Ramos (cell line): ENCODE data around the gene CCNY.
"Not testable (repeated sequence)": the region's sequence is repeated elsewhere in the genome, so short reads cannot be mapped to it uniquely, and the experiment has no call there.

Experiments used
- in situ Hi-C: fragments of 300-500 bp; cut with MboI; formaldehyde crosslinking; loops from one replicate; pipeline ENCODE4 v1.14.3; 2022; ENCODE audit warnings: low sequenced_read_pairs; ENCODE audit not compliant: unreplicated experiment

CCNY gene

GRCh38 chr10:35353805-35354204 lies 17.5 kb downstream of the CCNY start:
- in situ Hi-C loops, result no loop called here

GRCh38 chr10:35354257-35354656 lies 17.9 kb downstream of the CCNY start:
- in situ Hi-C loops, result not testable (repeated sequence)

DNA sequence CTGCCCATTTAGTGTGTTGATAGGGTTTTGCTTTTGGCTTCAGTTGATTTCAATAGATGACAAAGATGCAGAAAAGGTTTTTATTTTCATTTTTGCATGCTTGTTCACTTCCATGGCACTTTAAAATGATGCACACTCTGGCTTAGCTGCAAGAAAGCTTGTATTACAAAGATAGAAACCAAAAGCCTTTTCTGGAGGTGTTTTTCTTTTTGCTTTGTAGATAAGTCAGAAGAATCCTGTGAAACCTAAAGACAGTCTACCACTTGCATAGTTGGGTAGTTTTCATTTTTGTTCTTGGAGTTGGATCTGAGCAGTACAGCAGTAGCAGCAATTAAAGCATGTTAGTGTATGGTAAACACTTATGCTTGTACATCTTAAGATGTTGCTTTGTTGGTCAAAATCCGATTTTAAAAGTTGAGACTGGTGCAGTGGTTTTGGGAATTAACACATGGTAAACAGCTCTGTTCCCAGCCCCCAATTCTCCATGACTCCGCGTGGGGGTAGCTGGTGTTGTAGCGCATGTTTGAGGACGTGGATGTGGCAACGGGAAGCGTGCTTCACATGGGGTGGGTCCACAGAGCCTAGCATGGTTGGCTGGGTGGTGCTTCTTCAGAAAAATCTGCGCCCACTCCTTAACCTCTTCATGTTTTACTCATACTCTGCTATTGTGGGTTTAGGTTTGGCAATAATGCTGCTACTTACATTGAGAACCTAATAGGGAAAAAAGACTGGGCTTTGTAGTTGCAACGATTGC lies 19.8 kb downstream of the CCNY start:
- in situ Hi-C loops, result no loop called here

GRCh38 chr10:35356725-35357092 lies 20.4 kb downstream of the CCNY start:
- in situ Hi-C loops, result no loop called here

DNA sequence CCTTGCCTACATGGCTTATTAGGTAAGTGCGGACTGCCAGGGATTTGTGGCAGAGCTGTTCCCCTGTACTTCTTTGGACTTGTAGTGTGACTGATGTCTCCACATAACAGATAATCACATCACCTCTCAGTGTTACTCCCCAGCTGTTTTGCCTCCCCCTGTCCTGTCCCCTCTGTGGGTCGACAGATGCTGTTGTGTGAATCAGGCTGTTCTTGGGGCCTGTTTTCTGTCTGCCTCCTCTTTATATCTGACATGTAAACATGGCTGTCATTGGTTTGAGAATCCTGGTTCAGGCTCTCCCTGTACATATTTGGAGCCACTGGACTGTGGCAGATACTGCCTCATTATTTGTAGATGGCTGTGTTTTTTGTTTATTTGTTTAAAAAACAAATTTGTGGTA lies 22.7 kb downstream of the CCNY start:
- in situ Hi-C loops, result no loop called here

DNA sequence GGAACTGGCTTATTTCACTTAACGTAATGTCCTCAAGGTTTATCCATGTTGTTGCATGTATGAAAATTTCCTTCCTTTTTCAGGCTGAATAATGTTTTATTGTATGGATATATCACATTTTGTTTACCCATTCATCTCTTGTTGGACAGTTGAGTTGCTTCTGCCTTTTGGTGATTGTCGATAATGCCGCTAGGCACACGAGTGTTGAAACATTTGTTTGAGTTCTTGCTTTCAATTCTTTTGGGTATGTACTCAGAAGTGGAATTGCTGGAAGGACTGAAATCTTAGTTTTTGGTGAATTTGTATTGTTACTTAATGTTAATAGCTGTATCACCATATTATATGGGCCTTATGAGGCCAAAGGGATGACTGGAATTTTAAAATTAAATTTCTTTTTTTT lies 23.6 kb downstream of the CCNY start:
- in situ Hi-C loops, result no loop called here

DNA sequence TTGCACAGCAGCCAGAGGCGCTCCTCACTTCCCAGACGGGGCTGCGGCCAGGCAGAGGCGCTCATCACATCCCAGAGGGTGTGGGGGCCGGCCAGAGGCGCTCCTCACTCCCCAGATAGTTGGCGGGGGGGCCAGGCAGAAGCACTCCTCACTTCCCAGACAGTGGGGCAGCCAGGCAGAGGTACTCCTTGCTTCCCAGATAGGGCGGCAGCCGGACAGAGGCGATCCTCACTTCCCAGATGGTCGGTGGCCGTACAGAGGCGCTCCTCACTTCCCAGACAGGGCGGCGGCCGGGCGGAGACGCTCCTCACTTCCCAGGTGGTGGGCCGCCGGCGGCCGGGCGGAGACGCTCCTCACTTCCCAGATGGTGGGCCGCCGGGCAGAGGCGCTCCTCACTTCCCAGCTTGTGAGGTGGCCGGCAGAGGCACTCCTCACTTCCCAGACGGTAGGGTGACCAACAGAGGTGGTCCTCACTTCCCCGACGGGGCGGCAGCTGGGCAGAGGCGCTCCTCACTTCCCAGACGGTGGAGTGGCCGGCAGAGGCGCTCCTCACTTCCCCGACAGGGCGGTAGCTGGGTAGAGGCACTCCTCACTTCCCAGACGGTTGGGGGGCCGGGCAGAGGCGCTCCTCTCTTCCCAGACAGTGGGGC lies 26.5 kb downstream of the CCNY start:
- in situ Hi-C loops, result no loop called here

GRCh38 chr10:35363587-35363986 lies 27.3 kb downstream of the CCNY start:
- in situ Hi-C loops, result no loop called here

DNA sequence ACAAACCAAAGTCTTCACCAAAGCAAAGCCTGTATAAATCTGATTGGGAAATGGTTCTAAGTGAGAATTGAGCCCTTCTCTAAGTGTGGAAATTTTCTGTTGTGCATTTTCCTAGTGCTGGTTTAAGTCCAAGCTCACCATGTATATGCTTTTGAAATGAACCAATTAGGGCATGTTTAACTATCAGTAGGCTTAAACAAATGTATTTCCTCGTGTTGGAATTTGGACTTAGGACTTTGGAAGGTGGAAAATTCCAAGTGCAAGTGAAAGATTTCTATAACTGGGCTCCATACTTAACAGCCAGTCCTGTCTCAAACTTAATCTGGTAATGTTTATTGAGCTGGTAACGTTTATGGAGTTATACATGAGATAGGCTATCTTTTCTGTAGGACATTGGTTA lies 28.5 kb downstream of the CCNY start:
- in situ Hi-C loops, result no loop called here

DNA sequence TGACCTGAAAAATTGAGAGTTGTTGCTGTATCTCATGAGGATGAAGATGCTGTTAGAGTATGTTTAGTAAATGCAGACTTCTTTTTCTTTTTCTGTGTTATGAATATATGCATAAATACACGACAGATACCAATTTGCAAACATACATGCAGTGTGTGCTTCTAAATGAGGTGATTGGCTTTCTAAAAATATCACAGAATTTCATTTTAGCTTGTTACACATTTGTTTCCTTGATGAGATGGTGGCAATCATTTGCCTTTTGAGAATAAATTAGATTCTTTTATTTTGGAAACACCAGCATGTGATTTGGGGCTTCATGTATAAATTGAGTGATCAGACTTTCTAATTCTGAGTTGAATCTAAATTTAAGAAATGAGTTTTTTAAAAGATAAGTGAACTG lies 29.7 kb downstream of the CCNY start:
- in situ Hi-C loops, result no loop called here

GRCh38 chr10:35367107-35367859 lies 31.0 kb downstream of the CCNY start:
- in situ Hi-C loops, result no loop called here

GRCh38 chr10:35367982-35368381 lies 31.7 kb downstream of the CCNY start:
- in situ Hi-C loops, result no loop called here

GRCh38 chr10:35368485-35369048 lies 32.3 kb downstream of the CCNY start:
- in situ Hi-C loops, result no loop called here

DNA sequence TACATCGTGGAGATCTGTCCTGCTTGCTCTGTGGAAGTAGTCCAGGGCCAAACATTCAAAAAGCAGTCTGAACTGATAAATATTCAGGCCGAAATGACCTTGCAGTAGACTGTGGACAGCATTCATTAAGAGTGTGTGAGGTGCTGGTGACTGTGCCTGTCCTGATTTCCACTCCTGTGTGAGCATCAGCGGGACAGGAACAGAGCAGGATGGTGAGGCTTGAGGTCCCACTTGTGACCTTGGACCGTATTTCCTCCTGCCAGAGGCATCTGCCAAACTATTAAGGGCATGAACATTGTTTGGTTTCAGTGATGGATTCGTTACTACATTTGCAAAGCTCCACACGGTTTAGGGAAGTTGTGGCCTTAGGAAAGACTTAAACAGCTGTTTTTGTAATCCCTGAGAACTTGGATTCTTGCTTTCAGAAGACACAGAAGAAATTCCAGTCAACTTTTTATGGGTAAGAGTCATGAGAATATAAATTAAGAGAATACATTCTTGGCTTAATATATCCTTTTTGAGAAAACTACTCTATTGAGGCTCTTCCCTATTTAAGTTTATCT lies 32.8 kb downstream of the CCNY start:
- in situ Hi-C loops, result no loop called here

- in situ Hi-C loops, result no loop called here
Measured at GRCh38 chr10:35371731-35372130, 35.4 kb downstream of the CCNY start.

DNA sequence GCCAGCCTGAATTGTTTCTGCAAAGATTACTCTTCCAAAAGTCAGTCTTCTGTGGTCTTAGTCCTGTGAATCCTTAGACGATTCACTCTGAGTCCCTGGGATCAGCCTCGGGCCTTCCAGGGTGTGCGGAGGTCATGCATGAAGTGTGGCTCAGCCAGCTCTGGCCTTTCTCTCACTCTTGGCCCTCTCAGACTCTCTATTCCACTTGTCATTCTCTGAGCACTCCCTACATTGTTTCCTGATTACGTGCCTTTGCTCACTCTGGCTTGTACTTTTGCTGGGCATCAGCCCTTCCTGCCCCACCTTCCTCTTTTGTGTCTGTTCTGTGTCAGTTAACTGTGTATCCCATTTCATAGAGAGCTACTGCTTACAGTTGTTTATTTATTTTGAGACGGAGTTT lies 36.0 kb downstream of the CCNY start:
- in situ Hi-C loops, result no loop called here

GRCh38 chr10:35375091-35375765 lies 38.9 kb downstream of the CCNY start:
- in situ Hi-C loops, result no loop called here

GRCh38 chr10:35377050-35377728 lies 40.9 kb downstream of the CCNY start:
- in situ Hi-C loops, result no loop called here

DNA sequence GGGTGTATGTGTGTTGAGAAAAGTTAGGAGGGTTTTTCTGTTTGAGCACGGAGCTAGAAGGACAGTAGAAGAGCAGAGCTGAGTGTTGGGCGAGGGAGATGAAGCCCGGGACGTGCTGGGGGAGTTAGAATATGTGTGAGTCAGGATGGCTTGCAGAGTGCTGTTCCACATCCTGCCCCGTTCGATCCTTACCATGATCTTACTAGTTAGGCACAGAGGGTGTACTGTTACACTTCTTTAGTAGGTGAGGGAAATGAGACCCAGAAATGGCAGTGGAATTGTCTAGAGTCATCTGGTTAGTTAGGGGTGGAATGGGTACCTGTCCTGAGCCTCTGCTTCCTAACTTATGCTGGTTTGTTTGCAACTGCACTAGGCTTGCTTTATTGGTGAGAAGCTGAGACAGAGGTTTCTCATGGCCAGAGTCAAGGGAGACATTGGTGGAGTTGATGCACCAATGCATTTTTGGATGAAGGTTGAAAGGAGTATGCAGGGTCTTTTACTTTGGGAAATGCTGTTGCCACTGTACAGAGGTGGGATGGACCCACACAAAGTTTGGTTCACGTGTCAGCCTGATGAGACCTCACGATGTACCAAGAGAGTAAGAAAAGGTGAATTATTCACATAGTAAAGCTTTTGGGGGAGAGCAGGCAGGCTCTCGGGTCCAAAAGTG lies 42.4 kb downstream of the CCNY start:
- in situ Hi-C loops, result no loop called here
